ENCODE results near the gene RRN3. TPM values are rescaled to one million over a fixed set of nuclear protein-coding genes. Genes with fewer than 3 reads are reported as not detected.
A peak's percentile ranks its signal among the peaks of the same experiment; 100 is the strongest.
"Not testable (repeated sequence)": the region's sequence is repeated elsewhere in the genome, so short reads cannot be mapped to it uniquely, and the experiment has no call there.

The RRN3 gene
- 10 to 100 TPM; 20.0 to 30.1 (median 23.5) TPM for total RNA-seq

- H3K27ac ChIP-seq, result peak within 1 kb of the TSS; percentile 86
- H3K36me3 ChIP-seq, result peaks cover 15% of the 10 kb centered on the region
- H3K27me3 ChIP-seq, H3K9me3 ChIP-seq: not testable (repeated sequence)
- peak; percentile 94 to 95 for DNase-seq (ENCODE audit: low spot score in 2 of 2)
- H3K4me3 ChIP-seq, result peak within 1 kb of the TSS; percentile 56
- peak; percentile 76 to 80 for TF ChIP-seq POLR2A (IDR thresholded peaks at IDR 0.05)
- TF ChIP-seq POLR2AphosphoS5 (IDR thresholded peaks at IDR 0.05), result peak; percentile 31 to 80 (median 75)
- H3K4me1 ChIP-seq, result peaks cover 17% of the 10 kb centered on the region
- WGBS, result 4% methylated on average over 29 of the region's 56 CpGs
These were observed at the start of gene RRN3 for GRCh38 chr16:15093955-15094827. RRN3 (minus strand) TSS chr16:15094272; CDS start chr16:15094233, 39 bp downstream.

GRCh38 chr16:15143601-15144091 is 49.6 kb upstream of the RRN3 start:
- not testable (repeated sequence) for H3K9me3 ChIP-seq; H3K27me3 ChIP-seq; DNase-seq (ENCODE audit: low spot score in 2 of 2); H3K36me3 ChIP-seq
- peaks cover 79% of the 10 kb centered on the region for H3K4me1 ChIP-seq
- peak overlapping the region; percentile 78 for H3K27ac ChIP-seq
- peak overlapping the region; percentile 31 for H3K4me3 ChIP-seq
- WGBS, result 25% methylated on average over 4 of the region's 26 CpGs

- H3K27me3 ChIP-seq; H3K27ac ChIP-seq; H3K36me3 ChIP-seq; H3K9me3 ChIP-seq; DNase-seq (ENCODE audit: low spot score in 2 of 2): not testable (repeated sequence)
- 20% methylated on average over 1 of the region's 26 CpGs for WGBS
- Histone ChIP-seq H3K4me3 (peak overlapping the region; percentile 31), H3K4me1 (peaks cover 79% of the 10 kb centered on the region)
These were observed 49.0 kb upstream of the RRN3 start for GRCh38 chr16:15142891-15143600.

- not testable (repeated sequence) for H3K27ac ChIP-seq; H3K27me3 ChIP-seq; H3K9me3 ChIP-seq; DNase-seq (ENCODE audit: low spot score in 2 of 2); H3K36me3 ChIP-seq
- Histone ChIP-seq H3K4me1 (peaks cover 73% of the 10 kb centered on the region), H3K4me3 (peak overlapping the region; percentile 14)
- 27% methylated on average over 3 of the region's 27 CpGs for WGBS
These were observed 48.2 kb upstream of the RRN3 start for GRCh38 chr16:15142107-15142890.

GRCh38 chr16:15141586-15141985 is 47.5 kb upstream of the RRN3 start:
- H3K27ac ChIP-seq, result no peak overlapping the region
- peak in 1 of 2 donors; percentile 67 for DNase-seq (ENCODE audit: low spot score in 2 of 2)
- peak overlapping the region; percentile 14 for H3K4me3 ChIP-seq
- no CpG with 5 or more reads among the region's 15 CpGs for WGBS
- H3K4me1 ChIP-seq, result peaks cover 66% of the 10 kb centered on the region
- H3K9me3 ChIP-seq, result no peaks in the 10 kb centered on the region
- TF ChIP-seq EP300 (IDR thresholded peaks at IDR 0.05), result no peak
- TF ChIP-seq POLR2A (IDR thresholded peaks at IDR 0.05), result no peak
- TF ChIP-seq CTCF (IDR thresholded peaks at IDR 0.05), result no peak
- TF ChIP-seq POLR2AphosphoS5 (IDR thresholded peaks at IDR 0.05), result no peak
- no peaks in the 10 kb centered on the region for H3K27me3 ChIP-seq
- H3K36me3 ChIP-seq, result no peaks in the 10 kb centered on the region

- H3K36me3 ChIP-seq, H3K9me3 ChIP-seq, H3K27me3 ChIP-seq: not testable (repeated sequence)
- peak in 1 of 2 donors; percentile 79 for DNase-seq (ENCODE audit: low spot score in 2 of 2)
- Histone ChIP-seq H3K4me1 (peaks cover 62% of the 10 kb centered on the region), H3K27ac (peak overlapping the region; percentile 10), H3K4me3 (peak overlapping the region; percentile 14)
- 54% methylated on average over 16 of the region's 30 CpGs for WGBS
These were observed 46.6 kb upstream of the RRN3 start for GRCh38 chr16:15140444-15141365.

GRCh38 chr16:15137514-15137913 is 43.4 kb upstream of the RRN3 start:
- H3K27ac ChIP-seq, H3K9me3 ChIP-seq, H3K4me3 ChIP-seq, H3K27me3 ChIP-seq, H3K36me3 ChIP-seq: not testable (repeated sequence)
- peak in 1 of 2 donors; percentile 67 for DNase-seq (ENCODE audit: low spot score in 2 of 2)
- 40% methylated on average over 1 of the region's 15 CpGs for WGBS
- peaks cover 30% of the 10 kb centered on the region for H3K4me1 ChIP-seq

- H3K36me3 ChIP-seq, result peaks cover 15% of the 10 kb centered on the region
- H3K9me3 ChIP-seq, H3K27ac ChIP-seq, H3K27me3 ChIP-seq, H3K4me3 ChIP-seq: not testable (repeated sequence)
- peak in 1 of 2 donors; percentile 57 for DNase-seq (ENCODE audit: low spot score in 2 of 2)
- 40% methylated on average over 1 of the region's 50 CpGs for WGBS
- peaks cover 12% of the 10 kb centered on the region for H3K4me1 ChIP-seq
These were observed 41.6 kb upstream of the RRN3 start for GRCh38 chr16:15135483-15136360.

GRCh38 chr16:15134752-15135482 is 40.8 kb upstream of the RRN3 start:
- peaks cover 20% of the 10 kb centered on the region for H3K36me3 ChIP-seq
- H3K4me1 ChIP-seq, H3K27me3 ChIP-seq, H3K27ac ChIP-seq, H3K9me3 ChIP-seq, H3K4me3 ChIP-seq: not testable (repeated sequence)
- DNase-seq (ENCODE audit: low spot score in 2 of 2), result peak in 1 of 2 donors; percentile 48
- 97% methylated on average over 10 of the region's 33 CpGs for WGBS

- H3K36me3 ChIP-seq, result peaks cover 27% of the 10 kb centered on the region
- H3K27ac ChIP-seq, H3K27me3 ChIP-seq, H3K9me3 ChIP-seq, H3K4me1 ChIP-seq, H3K4me3 ChIP-seq: not testable (repeated sequence)
- no CpG with 5 or more reads among the region's 31 CpGs for WGBS
- peak; percentile 43 to 46 for DNase-seq (ENCODE audit: low spot score in 2 of 2)
These were observed 39.5 kb upstream of the RRN3 start for GRCh38 chr16:15133554-15133953.
